HepG2 (cell line): ENCODE data around the gene R3HDM1. TPM values are rescaled to one million over a fixed set of nuclear protein-coding genes. Genes with fewer than 3 reads are reported as not detected.

Experiments
- ATAC-seq: fragments of 200-7000 bp; cut with Tn5 transposase; 3 replicates; pipeline ENCODE4 v1.9.1; 2020; ENCODE audit warnings: mild to moderate bottlenecking, moderate library complexity
- BruUV-seq: library from RNA; stranded (reverse); fragments of 400-500 nt; replicated peaks from 2 replicates; lab custom pipeline; 2021; lab: Mats Ljungman, UMichigan
- CTCF ChIA-PET: fragments of 300-600 bp; formaldehyde crosslinking; extraction: SDS; loops from one replicate; lab custom pipeline; 2021; ENCODE audit warnings: low total read pairs, inconsistent platforms, low intra/inter-chr PET ratio; lab: Yijun Ruan, JAX
- POLR2A ChIA-PET: fragments of 350-600 bp; sonication (Branson Sonifier 250); formaldehyde crosslinking; loops from one replicate; lab custom pipeline; 2020; ENCODE audit warnings: antibody characterized with exemption, inconsistent platforms; lab: Yijun Ruan, JAX
- DNase-seq: peaks from one replicate; pipeline ENCODE4 v3.0.0-alpha.2; 2015; ENCODE audit warnings: low spot score
- FAIRE-seq: peaks from 3 replicates; lab custom pipeline; 2011; peaks lifted over from hg19 to GRCh38; lab: Jason Lieb, UNC
- H2AFZ ChIP-seq: one replicate; pipeline ENCODE4 v1.6.1; 2011; ENCODE audit warnings: low read length, inconsistent platforms
- H3K27ac ChIP-seq: fragments of 300-600 bp; 3 replicates; pipeline ENCODE4 v1.8.0; 2011; ENCODE audit warnings: mixed run types, mild to moderate bottlenecking, mixed read lengths, low read length, inconsistent platforms; ENCODE audit not compliant: insufficient read depth; ENCODE audit errors: extremely low read length
- H3K27me3 ChIP-seq, 2 experiments: fragments of 200-600 bp in 1 of 2; 2 replicates in 1 of 2; 3 replicates in 1 of 2; pipeline versions ENCODE4 v1.6.0 to v1.8.0; 2011; ENCODE audit warnings: low read length in 2 of 2, mild to moderate bottlenecking in 2 of 2, moderate library complexity in 2 of 2, inconsistent platforms in 1 of 2; ENCODE audit not compliant: insufficient read depth in 2 of 2, control insufficient read depth in 1 of 2
- H3K36me3 ChIP-seq, 2 experiments: fragments of 200-600 bp in 1 of 2; replicated peaks in 1 of 2; 2 replicates in 1 of 2; 3 replicates in 1 of 2; pipeline versions ENCODE4 v1.5.1 to v1.8.0; 2011; ENCODE audit warnings: low read length in 2 of 2, inconsistent platforms in 1 of 2; ENCODE audit not compliant: insufficient read depth in 2 of 2, control insufficient read depth in 1 of 2
- H3K4me1 ChIP-seq: 2 replicates; pipeline ENCODE4 v1.5.1; 2012; ENCODE audit warnings: low read length, inconsistent platforms; ENCODE audit not compliant: insufficient read depth
- H3K4me2 ChIP-seq: 2 replicates; pipeline ENCODE4 v1.6.0; 2011; ENCODE audit warnings: low read depth, low read length, inconsistent platforms
- H3K4me3 ChIP-seq, 3 experiments: fragments of 200-600 bp in 1 of 3; sonication (generic), shearing (Covaris generic) in 1 of 3; replicated peaks in 1 of 3; 2 replicates each; pipeline ENCODE4 v1.5.1; 2011 to 2016; ENCODE audit warnings: low read length in 3 of 3, inconsistent platforms in 2 of 3, low read depth in 2 of 3, mild to moderate bottlenecking in 2 of 3, control low read depth in 1 of 3, mixed read lengths in 1 of 3; ENCODE audit not compliant: insufficient read depth in 1 of 3
- H3K79me2 ChIP-seq: one replicate; pipeline ENCODE4 v1.6.1; 2011; ENCODE audit warnings: low read length, inconsistent platforms; ENCODE audit not compliant: insufficient read depth
- H3K9ac ChIP-seq: 2 replicates; pipeline ENCODE4 v1.6.0; 2011; ENCODE audit warnings: mild to moderate bottlenecking, low read depth, low read length, inconsistent platforms; ENCODE audit not compliant: insufficient read depth
- H3K9me3 ChIP-seq: 2 replicates; pipeline ENCODE4 v1.5.1; 2012; ENCODE audit warnings: mild to moderate bottlenecking, low read length
- H4K20me1 ChIP-seq: 2 replicates; pipeline ENCODE4 v1.6.0; 2011; ENCODE audit warnings: inconsistent platforms, mild to moderate bottlenecking, low read length, moderate library complexity; ENCODE audit not compliant: insufficient read depth
- CEBPB ChIP-seq: IDR thresholded peaks from 2 replicates; pipeline ENCODE4 v1.6.1; 2011; ENCODE audit warnings: low read depth, low read length, improper control_type of control experiment, borderline replicate concordance
- EEA1 ChIP-seq: sonication (generic); formaldehyde crosslinking; IDR thresholded peaks from 2 replicates; pipeline ENCODE4 v1.5.1; 2020; ENCODE audit warnings: mild to moderate bottlenecking, missing genetic modification reagents, borderline replicate concordance
- IRF2 ChIP-seq: IDR thresholded peaks from 2 replicates; pipeline ENCODE4 v1.6.1; 2018; ENCODE audit warnings: missing genetic modification reagents, missing compliant biosample characterization
- JUNB ChIP-seq: sonication (generic); formaldehyde crosslinking; IDR thresholded peaks from 2 replicates; pipeline ENCODE4 v1.8.0; 2022; ENCODE audit warnings: missing genetic modification reagents, mild to moderate bottlenecking, borderline replicate concordance
- KLF13 ChIP-seq: sonication (generic); formaldehyde crosslinking; IDR thresholded peaks from 2 replicates; pipeline ENCODE4 v1.4.0; 2020; ENCODE audit warnings: mild to moderate bottlenecking, missing genetic modification reagents
- MAFF ChIP-seq: IDR thresholded peaks from 2 replicates; pipeline ENCODE4 v1.6.1; 2011; ENCODE audit warnings: low read depth, low read length, improper control_type of control experiment
- SAFB2 ChIP-seq: sonication (generic); formaldehyde crosslinking; IDR thresholded peaks from 2 replicates; pipeline ENCODE4 v1.5.1; 2020; ENCODE audit warnings: missing genetic modification reagents, low read depth, mild to moderate bottlenecking, borderline replicate concordance
- ZNF24 ChIP-seq: fragments of 450-650 bp; IDR thresholded peaks from 2 replicates; pipeline ENCODE4 v1.6.1; 2017; ENCODE audit warnings: antibody characterized with exemption, mild to moderate bottlenecking
- ZNF34 ChIP-seq: sonication (generic); formaldehyde crosslinking; IDR thresholded peaks from 2 replicates; pipeline ENCODE4 v1.4.0; 2020; ENCODE audit warnings: mild to moderate bottlenecking, missing genetic modification reagents, borderline replicate concordance
- ZNF446 ChIP-seq: sonication (generic); formaldehyde crosslinking; IDR thresholded peaks from 2 replicates; pipeline ENCODE4 v1.5.0; 2020; ENCODE audit warnings: mild to moderate bottlenecking, missing genetic modification reagents
- WGBS: methylation state at CpG from one replicate; pipeline ENCODE4 v1.1.6; 2017; ENCODE audit warnings: low lambda C conversion rate; 5-methylcytosine and 5-hydroxymethylcytosine counted together
- in situ Hi-C: cut with HindIII; loops from 2 replicates; pipeline ENCODE4 v1.10.0; 2017; ENCODE audit warnings: low pct_unique_long_range_greater_than_20kb; ENCODE audit not compliant: extremely low pct_ligation_motif_present
- intact Hi-C: fragments of 100-400 bp; cut with micrococcal nuclease; formaldehyde crosslinking; loops from one replicate; pipeline ENCODE4 v1.10.0; 2022; ENCODE audit not compliant: unreplicated experiment
- polyA plus RNA-seq, 8 experiments: library from polyadenylated mRNA; depleted of rRNA in 3 of 8; stranded (reverse) in 7 of 8; unstranded in 1 of 8; fragments of >200 nt; fragmentation: Illumina TruSeq in 4 of 8; extraction: Trizol in 4 of 8; gene quantifications; 2 replicates each; pipeline versions ENCODE4 v1.2.1 to v1.2.3, GENCODE V29; 2011 to 2016; ENCODE audit warnings: low read depth in 4 of 8, missing spikeins in 1 of 8, mixed read lengths in 1 of 8; ENCODE audit not compliant: insufficient read depth in 1 of 8
- total RNA-seq, 5 experiments: library from RNA; depleted of rRNA; stranded (reverse); fragments of >200 nt; fragmentation: Illumina TruSeq; extraction: Trizol; gene quantifications; 2 replicates each; pipeline ENCODE4 v1.2.3, GENCODE V29; 2016; ENCODE audit warnings: low read depth in 1 of 5
- TF ChIP-seq, protein P1 (sequence below): IDR thresholded peaks from 2 replicates; pipeline ENCODE4 v1.6.1; 2016
- TF ChIP-seq, protein P2 (sequence below): sonication (generic); formaldehyde crosslinking; IDR thresholded peaks from 2 replicates; pipeline ENCODE4 v1.8.1; 2023; ENCODE audit warnings: mild to moderate bottlenecking, missing genetic modification reagents
- TF ChIP-seq, protein P3 (sequence below): sonication (generic); formaldehyde crosslinking; IDR thresholded peaks from 2 replicates; pipeline ENCODE4 v1.4.0; 2020; ENCODE audit warnings: missing genetic modification reagents, borderline replicate concordance
- TF ChIP-seq, protein P4 (sequence below): sonication (generic); formaldehyde crosslinking; IDR thresholded peaks from 2 replicates; pipeline ENCODE4 v1.4.0; 2020; ENCODE audit warnings: mild to moderate bottlenecking, missing genetic modification reagents
- TF ChIP-seq, protein P5 (sequence below): sonication (generic); formaldehyde crosslinking; IDR thresholded peaks from 2 replicates; pipeline ENCODE4 v1.4.0; 2020; ENCODE audit warnings: low read depth, mild to moderate bottlenecking, missing genetic modification reagents

Gene R3HDM1
- total and polyA plus RNA-seq, 2 of the 13 experiments (the other 11 are each of a cell fraction or from before 2014, with no cell fraction given): 15.7 to 54.3 TPM

DNA sequence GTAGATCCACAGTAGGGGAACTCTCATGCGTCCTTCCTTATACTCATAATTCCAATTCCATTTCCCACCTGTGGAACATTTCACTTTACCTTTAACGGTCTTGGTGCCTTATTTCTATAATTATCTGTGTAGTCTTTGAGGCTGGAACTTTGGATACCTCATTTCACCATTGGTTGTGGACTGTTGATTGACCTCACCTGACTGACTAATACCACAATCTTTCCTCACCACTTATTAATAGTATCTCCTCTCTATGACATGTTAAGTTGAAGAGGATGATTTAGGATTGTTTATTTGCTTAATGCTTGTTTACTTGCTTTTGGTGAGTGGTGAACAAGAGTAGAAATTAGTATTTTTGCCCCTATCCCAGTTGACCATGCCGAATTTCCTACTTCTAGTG, 50.0 kb downstream of the R3HDM1 start:
- 97% methylated on average over 3 of the region's 3 CpGs for WGBS
- in situ Hi-C loops (no loop called here), intact Hi-C loops (no loop called here)
- Histone ChIP-seq H3K9ac (no peak overlapping the region), H3K4me2 (no peak overlapping the region), H3K36me3 (no peaks in the 10 kb centered on the region; a peak in 1 of 5 replicates), H3K4me3 (no peak overlapping the region), H3K79me2 (no peaks in the 10 kb centered on the region), H3K9me3 (no peaks in the 10 kb centered on the region), H3K27ac (no peak overlapping the region), H3K27me3 (no peaks in the 10 kb centered on the region), H4K20me1 (no peaks in the 10 kb centered on the region), H3K4me1 (no peaks in the 10 kb centered on the region), H2AFZ (no peak overlapping the region)
- BruUV-seq: no TSS peak
- CTCF ChIA-PET: no interaction called here
- no peak for ATAC-seq
- FAIRE-seq: no peak
- POLR2A ChIA-PET: no interaction called here
- no peak for DNase-seq
- TF ChIP-seq CEBPB (no peak), ZNF24 (no peak), ZNF34 (no peak), SAFB2 (CRISPR knock-in tag) (no peak), IRF2 (CRISPR knock-in tag) (no peak), ZNF446 (no peak), EEA1 (no peak), KLF13 (no peak), JUNB (CRISPR knock-in tag) (no peak), MAFF (no peak)
- TF ChIP-seq, protein P1, sequence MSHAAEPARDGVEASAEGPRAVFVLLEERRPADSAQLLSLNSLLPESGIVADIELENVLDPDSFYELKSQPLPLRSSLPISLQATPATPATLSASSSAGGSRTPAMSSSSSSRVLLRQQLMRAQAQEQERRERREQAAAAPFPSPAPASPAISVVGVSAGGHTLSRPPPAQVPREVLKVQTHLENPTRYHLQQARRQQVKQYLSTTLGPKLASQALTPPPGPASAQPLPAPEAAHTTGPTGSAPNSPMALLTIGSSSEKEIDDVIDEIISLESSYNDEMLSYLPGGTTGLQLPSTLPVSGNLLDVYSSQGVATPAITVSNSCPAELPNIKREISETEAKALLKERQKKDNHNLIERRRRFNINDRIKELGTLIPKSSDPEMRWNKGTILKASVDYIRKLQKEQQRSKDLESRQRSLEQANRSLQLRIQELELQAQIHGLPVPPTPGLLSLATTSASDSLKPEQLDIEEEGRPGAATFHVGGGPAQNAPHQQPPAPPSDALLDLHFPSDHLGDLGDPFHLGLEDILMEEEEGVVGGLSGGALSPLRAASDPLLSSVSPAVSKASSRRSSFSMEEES (CRISPR knock-in tag): no peak
- TF ChIP-seq, protein P2, sequence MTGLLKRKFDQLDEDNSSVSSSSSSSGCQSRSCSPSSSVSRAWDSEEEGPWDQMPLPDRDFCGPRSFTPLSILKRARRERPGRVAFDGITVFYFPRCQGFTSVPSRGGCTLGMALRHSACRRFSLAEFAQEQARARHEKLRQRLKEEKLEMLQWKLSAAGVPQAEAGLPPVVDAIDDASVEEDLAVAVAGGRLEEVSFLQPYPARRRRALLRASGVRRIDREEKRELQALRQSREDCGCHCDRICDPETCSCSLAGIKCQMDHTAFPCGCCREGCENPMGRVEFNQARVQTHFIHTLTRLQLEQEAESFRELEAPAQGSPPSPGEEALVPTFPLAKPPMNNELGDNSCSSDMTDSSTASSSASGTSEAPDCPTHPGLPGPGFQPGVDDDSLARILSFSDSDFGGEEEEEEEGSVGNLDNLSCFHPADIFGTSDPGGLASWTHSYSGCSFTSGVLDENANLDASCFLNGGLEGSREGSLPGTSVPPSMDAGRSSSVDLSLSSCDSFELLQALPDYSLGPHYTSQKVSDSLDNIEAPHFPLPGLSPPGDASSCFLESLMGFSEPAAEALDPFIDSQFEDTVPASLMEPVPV (CRISPR knock-in tag): no peak
- TF ChIP-seq, protein P3, sequence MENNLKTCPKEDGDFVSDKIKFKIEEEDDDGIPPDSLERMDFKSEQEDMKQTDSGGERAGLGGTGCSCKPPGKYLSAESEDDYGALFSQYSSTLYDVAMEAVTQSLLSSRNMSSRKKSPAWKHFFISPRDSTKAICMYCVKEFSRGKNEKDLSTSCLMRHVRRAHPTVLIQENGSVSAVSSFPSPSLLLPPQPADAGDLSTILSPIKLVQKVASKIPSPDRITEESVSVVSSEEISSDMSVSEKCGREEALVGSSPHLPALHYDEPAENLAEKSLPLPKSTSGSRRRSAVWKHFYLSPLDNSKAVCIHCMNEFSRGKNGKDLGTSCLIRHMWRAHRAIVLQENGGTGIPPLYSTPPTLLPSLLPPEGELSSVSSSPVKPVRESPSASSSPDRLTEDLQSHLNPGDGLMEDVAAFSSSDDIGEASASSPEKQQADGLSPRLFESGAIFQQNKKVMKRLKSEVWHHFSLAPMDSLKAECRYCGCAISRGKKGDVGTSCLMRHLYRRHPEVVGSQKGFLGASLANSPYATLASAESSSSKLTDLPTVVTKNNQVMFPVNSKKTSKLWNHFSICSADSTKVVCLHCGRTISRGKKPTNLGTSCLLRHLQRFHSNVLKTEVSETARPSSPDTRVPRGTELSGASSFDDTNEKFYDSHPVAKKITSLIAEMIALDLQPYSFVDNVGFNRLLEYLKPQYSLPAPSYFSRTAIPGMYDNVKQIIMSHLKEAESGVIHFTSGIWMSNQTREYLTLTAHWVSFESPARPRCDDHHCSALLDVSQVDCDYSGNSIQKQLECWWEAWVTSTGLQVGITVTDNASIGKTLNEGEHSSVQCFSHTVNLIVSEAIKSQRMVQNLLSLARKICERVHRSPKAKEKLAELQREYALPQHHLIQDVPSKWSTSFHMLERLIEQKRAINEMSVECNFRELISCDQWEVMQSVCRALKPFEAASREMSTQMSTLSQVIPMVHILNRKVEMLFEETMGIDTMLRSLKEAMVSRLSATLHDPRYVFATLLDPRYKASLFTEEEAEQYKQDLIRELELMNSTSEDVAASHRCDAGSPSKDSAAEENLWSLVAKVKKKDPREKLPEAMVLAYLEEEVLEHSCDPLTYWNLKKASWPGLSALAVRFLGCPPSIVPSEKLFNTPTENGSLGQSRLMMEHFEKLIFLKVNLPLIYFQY: no peak
- TF ChIP-seq, protein P4, sequence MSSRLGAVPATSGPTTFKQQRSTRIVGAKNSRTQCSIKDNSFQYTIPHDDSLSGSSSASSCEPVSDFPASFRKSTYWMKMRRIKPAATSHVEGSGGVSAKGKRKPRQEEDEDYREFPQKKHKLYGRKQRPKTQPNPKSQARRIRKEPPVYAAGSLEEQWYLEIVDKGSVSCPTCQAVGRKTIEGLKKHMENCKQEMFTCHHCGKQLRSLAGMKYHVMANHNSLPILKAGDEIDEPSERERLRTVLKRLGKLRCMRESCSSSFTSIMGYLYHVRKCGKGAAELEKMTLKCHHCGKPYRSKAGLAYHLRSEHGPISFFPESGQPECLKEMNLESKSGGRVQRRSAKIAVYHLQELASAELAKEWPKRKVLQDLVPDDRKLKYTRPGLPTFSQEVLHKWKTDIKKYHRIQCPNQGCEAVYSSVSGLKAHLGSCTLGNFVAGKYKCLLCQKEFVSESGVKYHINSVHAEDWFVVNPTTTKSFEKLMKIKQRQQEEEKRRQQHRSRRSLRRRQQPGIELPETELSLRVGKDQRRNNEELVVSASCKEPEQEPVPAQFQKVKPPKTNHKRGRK (CRISPR knock-in tag): no peak
- TF ChIP-seq, protein P5, sequence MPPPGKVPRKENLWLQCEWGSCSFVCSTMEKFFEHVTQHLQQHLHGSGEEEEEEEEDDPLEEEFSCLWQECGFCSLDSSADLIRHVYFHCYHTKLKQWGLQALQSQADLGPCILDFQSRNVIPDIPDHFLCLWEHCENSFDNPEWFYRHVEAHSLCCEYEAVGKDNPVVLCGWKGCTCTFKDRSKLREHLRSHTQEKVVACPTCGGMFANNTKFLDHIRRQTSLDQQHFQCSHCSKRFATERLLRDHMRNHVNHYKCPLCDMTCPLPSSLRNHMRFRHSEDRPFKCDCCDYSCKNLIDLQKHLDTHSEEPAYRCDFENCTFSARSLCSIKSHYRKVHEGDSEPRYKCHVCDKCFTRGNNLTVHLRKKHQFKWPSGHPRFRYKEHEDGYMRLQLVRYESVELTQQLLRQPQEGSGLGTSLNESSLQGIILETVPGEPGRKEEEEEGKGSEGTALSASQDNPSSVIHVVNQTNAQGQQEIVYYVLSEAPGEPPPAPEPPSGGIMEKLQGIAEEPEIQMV (CRISPR knock-in tag): no peak
